Measurements from ENCODE around the gene MS4A15. TPM values are rescaled to one million over a fixed set of nuclear protein-coding genes. Genes with fewer than 3 reads are reported as not detected.
A peak's percentile ranks its signal among the peaks of the same experiment; 100 is the strongest.

Gene MS4A15
- not detected in 2 replicates for total RNA-seq (2011; cell fraction: chromatin; rRNA removed; ENCODE audit: low replicate concordance)
- not detected in 2 replicates for total RNA-seq (2011; cell fraction: nucleolus; rRNA removed)
- not detected in 2 replicates for total RNA-seq (2011; cell fraction: nucleoplasm; rRNA removed)
- total RNA-seq (2014; rRNA removed), result not detected in 2 replicates
- total RNA-seq (2014; rRNA removed; fragmentation: Illumina TruSeq; extraction: Trizol), result not detected in 2 replicates
- total RNA-seq (2015; rRNA removed; fragmentation: Illumina TruSeq; extraction: Trizol), result not detected in 2 replicates
- total RNA-seq (2021), result not detected in 2 replicates
- polyA plus RNA-seq (2011; rRNA removed), result not detected in 2 replicates
- not detected in 2 replicates for polyA plus RNA-seq (2011; cell fraction: cytosol; rRNA removed)
- polyA plus RNA-seq (2011; cell fraction: nucleus; rRNA removed), result not detected in 2 replicates
- not detected in 2 replicates for polyA plus RNA-seq (2012)
- polyA plus RNA-seq (2014; fragmentation: Illumina TruSeq; extraction: Trizol), result not detected in 2 replicates
- not detected for polyA plus RNA-seq (2014; fragmentation: Nextera tagmentation; extraction: Ambion mirVana)
- polyA plus RNA-seq (2014; rRNA removed), result not detected in 2 replicates
- not detected in 2 replicates for polyA minus RNA-seq (2011; rRNA and poly(A)+ RNA removed)
- polyA minus RNA-seq (2011; cell fraction: cytosol; rRNA and poly(A)+ RNA removed), result not detected in 2 replicates
- polyA minus RNA-seq (2011; cell fraction: nucleus; rRNA and poly(A)+ RNA removed), result not detected in 2 replicates
- not detected for Bru-seq, nascent RNA
- BruChase-seq, experiment 1, labeled RNA remaining after a 2-hour chase, result not detected
- BruChase-seq, experiment 2, labeled RNA remaining after a 6-hour chase, result not detected
- long read RNA-seq, experiment 1, result 0 reads
- long read RNA-seq, experiment 2, result 0 reads
- long read RNA-seq, experiment 3, result 0 reads

DNA sequence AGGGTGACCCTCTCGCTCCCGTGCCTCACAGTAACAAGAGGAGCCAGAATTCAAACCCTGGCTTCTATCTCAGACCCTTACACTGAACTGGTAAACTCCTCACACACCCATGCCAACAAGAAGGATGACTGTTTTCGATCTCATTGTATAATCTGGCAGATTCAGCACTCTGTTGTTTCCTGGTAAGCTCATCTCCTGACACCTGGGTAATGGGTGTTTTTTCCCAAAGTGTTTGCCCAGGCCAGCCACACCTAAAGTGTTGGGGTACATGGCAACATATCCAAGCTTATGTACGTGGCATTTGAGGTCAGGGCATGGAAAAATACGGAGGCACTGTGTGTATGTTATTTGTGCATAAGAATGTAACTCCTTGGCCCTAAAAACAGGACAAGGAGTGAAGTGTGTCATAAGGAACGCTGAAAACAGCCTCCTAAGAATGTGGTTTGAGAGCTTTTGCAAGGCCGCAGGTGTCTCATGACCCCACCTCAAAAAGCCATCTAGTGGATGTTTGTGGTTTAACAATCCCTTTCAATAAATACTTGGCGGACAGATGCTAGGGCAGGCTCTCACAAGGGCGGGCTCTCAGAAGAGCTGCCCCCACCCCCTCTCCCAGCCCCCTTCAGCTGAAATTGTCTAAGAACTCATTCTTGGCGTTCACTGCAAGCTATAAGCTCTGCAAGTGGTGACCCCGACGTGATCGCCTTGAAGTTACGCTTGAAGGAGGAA lies at the start of gene MS4A15:
Gene MS4A15 (plus strand): TSS at position 561 of the 726 bp plus-strand sequence. CDS start 6,867 bp downstream, outside the sequence.
- Histone ChIP-seq H3K4me2 (ENCODE audit: insufficient read depth, low read length) (no peak within 1 kb of the TSS), H3K4me3 (no peak within 1 kb of the TSS), H3K36me3 (ENCODE audit: control insufficient read depth, insufficient read depth, low read length) (no peaks in the 10 kb centered on the region), H4K20me1 (replicated peaks; ENCODE audit: control insufficient read depth, insufficient read depth, low read length) (no peaks in the 10 kb centered on the region), H3K9me3 (replicated peaks; ENCODE audit: control insufficient read depth, insufficient read depth, low read depth, low read length) (no peaks in the 10 kb centered on the region), H3K27ac (ENCODE audit: extremely low read depth, low read depth, low read length) (no peak within 1 kb of the TSS), H3K4me1 (replicated peaks in 1 of 2; ENCODE audit: control insufficient read depth in 2 of 2, insufficient read depth in 2 of 2, low read length in 2 of 2) (peaks cover 0 to 8% of the 10 kb centered on the region in 2 experiments; a peak in 2 of 5 replicates), H2AFZ (ENCODE audit: low read depth, low read length) (no peak within 1 kb of the TSS), H3K9ac (ENCODE audit: insufficient read depth in 1 of 2, low read depth in 2 of 2, low read length in 2 of 2) (no peak within 1 kb of the TSS), H3K79me2 (ENCODE audit: control insufficient read depth, insufficient read depth, low read length) (no peaks in the 10 kb centered on the region), H3K27me3 (ENCODE audit: control insufficient read depth in 2 of 2, insufficient read depth in 2 of 2, low read length in 2 of 2) (peaks cover 28 to 37% of the 10 kb centered on the region in 2 experiments), H3K9me1 (ENCODE audit: control insufficient read depth, insufficient read depth, low read length) (no peaks in the 10 kb centered on the region)
- in situ Hi-C loops (cut with MboI) (no loop called here), intact Hi-C loops (cut with micrococcal nuclease) (loop anchor here (10.0 kb wide), 2 partner anchors 102 to 492 kb away; no protein-coding TSS in a partner anchor)
- no TSS peak for BruUV-seq (replicated peaks)
- CTCF ChIA-PET (ENCODE audit: low intra/inter-chr PET ratio), result no interaction called here
- FAIRE-seq (peak; percentile 86), DNase-seq (ENCODE audit: extremely low read depth in 1 of 4, low spot score in 3 of 4) (peak; percentile 54 to 66 (median 57)), ATAC-seq (peak; percentile 86)
- TF ChIP-seq, protein P1, sequence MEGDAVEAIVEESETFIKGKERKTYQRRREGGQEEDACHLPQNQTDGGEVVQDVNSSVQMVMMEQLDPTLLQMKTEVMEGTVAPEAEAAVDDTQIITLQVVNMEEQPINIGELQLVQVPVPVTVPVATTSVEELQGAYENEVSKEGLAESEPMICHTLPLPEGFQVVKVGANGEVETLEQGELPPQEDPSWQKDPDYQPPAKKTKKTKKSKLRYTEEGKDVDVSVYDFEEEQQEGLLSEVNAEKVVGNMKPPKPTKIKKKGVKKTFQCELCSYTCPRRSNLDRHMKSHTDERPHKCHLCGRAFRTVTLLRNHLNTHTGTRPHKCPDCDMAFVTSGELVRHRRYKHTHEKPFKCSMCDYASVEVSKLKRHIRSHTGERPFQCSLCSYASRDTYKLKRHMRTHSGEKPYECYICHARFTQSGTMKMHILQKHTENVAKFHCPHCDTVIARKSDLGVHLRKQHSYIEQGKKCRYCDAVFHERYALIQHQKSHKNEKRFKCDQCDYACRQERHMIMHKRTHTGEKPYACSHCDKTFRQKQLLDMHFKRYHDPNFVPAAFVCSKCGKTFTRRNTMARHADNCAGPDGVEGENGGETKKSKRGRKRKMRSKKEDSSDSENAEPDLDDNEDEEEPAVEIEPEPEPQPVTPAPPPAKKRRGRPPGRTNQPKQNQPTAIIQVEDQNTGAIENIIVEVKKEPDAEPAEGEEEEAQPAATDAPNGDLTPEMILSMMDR (IDR thresholded peaks at IDR 0.05 in 2 of 3, conservative IDR thresholded peaks at IDR 0.05 in 1 of 3; ENCODE audit: insufficient read depth in 2 of 3, low read depth in 1 of 3, low read length in 3 of 3), result peak; percentile 62 to 65 (median 64)
- TF ChIP-seq MITF (IDR thresholded peaks at IDR 0.05) (0 out of 2 replicates have a peak, but pooled peaks have one; percentile 54), SMC3 (conservative IDR thresholded peaks at IDR 0.05; ENCODE audit: insufficient read depth, low read depth, low read length) (peak; percentile 37; the same call in 1 of the 2 replicates), ESRRA (IDR thresholded peaks at IDR 0.05; ENCODE audit: borderline replicate concordance, low read depth) (peak; percentile 14; the same call in 1 of the 2 replicates), RAD21 (CRISPR knock-in tag; conservative IDR thresholded peaks at IDR 0.05 in 1 of 2, IDR thresholded peaks at IDR 0.05 in 1 of 2) (peak in 1 of 2 experiments; percentile 45; a peak in 2 of 4 replicates), TSHZ1 (CRISPR knock-in tag; IDR thresholded peaks at IDR 0.05) (no peak), KAT8 (IDR thresholded peaks at IDR 0.05; ENCODE audit: low read depth) (no peak)
- 11% methylated on average over 14 of the region's 14 CpGs for WGBS (ENCODE audit: insufficient coverage, low coverage, missing lambda C conversion rate)
- POLR2A ChIA-PET, result interaction anchor here (0.7 to 1.5 kb wide), 2 partner anchors 26 to 36 kb away, joined by 3 read pairs; no protein-coding TSS in a partner anchor

All from K562 (cell line).